Measurements from ENCODE around the gene KCTD19. TPM values are rescaled to one million over a fixed set of nuclear protein-coding genes. Genes with fewer than 3 reads are reported as not detected.

The KCTD19 gene
- total and polyA plus RNA-seq, 10 donors: 0.16 to 0.73 (median 0.41) TPM; not detected in 2

DNA sequence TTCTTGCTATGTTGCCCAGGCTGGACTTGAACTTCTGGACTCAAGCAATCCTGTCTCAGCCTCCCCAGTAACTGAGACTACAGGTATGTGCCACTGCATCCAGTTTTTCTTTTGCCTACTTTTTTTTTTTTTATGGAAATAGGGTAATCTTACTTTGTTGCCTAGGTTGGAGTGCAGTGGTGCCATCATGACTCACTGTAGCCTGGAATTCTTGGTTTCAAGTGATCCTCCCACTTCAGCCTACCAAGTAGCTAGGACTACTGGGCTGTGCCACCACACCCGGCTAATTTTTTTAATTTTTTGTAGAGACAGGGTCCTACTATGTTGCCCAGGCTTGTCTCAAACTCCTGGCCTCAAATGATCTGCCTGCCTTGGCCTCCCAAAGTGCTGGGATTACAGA is 10.1 kb upstream of the KCTD19 start:
- intact Hi-C loops (cut with DNase I; ENCODE audit: low total_unique reads): no loop called here
- H3K27me3 ChIP-seq (replicated peaks in 1 of 7): no peaks in the 10 kb centered on the region
- no peaks in the 10 kb centered on the region for H3K4me1 ChIP-seq
- H3K4me3 ChIP-seq: no peak overlapping the region
- peaks cover 0 to 21% (median 16%) of the 10 kb centered on the region in 8 donors for H3K9me3 ChIP-seq
- 85 to 93% (median 87%) methylated on average over 1 of the region's 1 CpG for WGBS, 5 donors
- H3K27ac ChIP-seq: no peak overlapping the region
- TF ChIP-seq POLR2AphosphoS5 (IDR thresholded peaks at IDR 0.05) (no peak), POLR2A (IDR thresholded peaks at IDR 0.05) (no peak)
- TF ChIP-seq, protein P1, sequence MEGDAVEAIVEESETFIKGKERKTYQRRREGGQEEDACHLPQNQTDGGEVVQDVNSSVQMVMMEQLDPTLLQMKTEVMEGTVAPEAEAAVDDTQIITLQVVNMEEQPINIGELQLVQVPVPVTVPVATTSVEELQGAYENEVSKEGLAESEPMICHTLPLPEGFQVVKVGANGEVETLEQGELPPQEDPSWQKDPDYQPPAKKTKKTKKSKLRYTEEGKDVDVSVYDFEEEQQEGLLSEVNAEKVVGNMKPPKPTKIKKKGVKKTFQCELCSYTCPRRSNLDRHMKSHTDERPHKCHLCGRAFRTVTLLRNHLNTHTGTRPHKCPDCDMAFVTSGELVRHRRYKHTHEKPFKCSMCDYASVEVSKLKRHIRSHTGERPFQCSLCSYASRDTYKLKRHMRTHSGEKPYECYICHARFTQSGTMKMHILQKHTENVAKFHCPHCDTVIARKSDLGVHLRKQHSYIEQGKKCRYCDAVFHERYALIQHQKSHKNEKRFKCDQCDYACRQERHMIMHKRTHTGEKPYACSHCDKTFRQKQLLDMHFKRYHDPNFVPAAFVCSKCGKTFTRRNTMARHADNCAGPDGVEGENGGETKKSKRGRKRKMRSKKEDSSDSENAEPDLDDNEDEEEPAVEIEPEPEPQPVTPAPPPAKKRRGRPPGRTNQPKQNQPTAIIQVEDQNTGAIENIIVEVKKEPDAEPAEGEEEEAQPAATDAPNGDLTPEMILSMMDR (IDR thresholded peaks at IDR 0.05 in 8 of 11, conservative IDR thresholded peaks at IDR 0.05 in 3 of 11): no peak
- no peaks in the 10 kb centered on the region for H3K36me3 ChIP-seq
- DNase-seq: no peak

DNA sequence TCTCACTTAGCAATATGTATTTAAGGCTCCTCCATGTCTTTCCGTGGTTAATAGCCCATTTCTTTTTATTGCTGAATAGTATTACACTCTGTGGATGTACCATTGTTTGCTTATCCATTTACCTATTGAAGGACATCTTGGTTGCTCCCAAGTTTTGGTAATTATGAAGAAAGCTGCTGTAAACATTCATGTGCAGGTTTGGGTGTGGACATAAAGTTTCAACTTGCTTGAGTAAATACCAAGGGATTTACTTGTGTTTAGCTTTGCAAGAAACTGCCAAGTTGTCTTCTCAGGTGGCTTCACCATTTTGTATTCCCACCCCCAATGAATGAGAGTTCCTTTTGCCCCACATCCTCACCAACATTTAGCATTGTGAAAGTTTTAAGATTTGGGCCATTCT is 9.6 kb upstream of the KCTD19 start:
- no peak overlapping the region for H3K27ac ChIP-seq
- H3K4me3 ChIP-seq: no peak overlapping the region
- no peaks in the 10 kb centered on the region for H3K27me3 ChIP-seq (replicated peaks in 1 of 7)
- TF ChIP-seq POLR2A (IDR thresholded peaks at IDR 0.05) (no peak), POLR2AphosphoS5 (IDR thresholded peaks at IDR 0.05) (no peak)
- TF ChIP-seq, protein P1 (IDR thresholded peaks at IDR 0.05 in 8 of 11, conservative IDR thresholded peaks at IDR 0.05 in 3 of 11): no peak
- no peaks in the 10 kb centered on the region for H3K4me1 ChIP-seq
- intact Hi-C loops (cut with DNase I; ENCODE audit: low total_unique reads): no loop called here
- H3K36me3 ChIP-seq: no peaks in the 10 kb centered on the region
- DNase-seq: no peak
- peaks cover 0 to 21% (median 16%) of the 10 kb centered on the region in 8 donors for H3K9me3 ChIP-seq
- WGBS, 5 donors: 78 to 89% (median 84%) methylated on average over 1 of the region's 1 CpG

GRCh38 chr16:67333315-67333714 is 6.8 kb upstream of the KCTD19 start:
- 73 to 87% (median 79%) methylated on average over 2 of the region's 2 CpGs for WGBS, 5 donors
- TF ChIP-seq, protein P1 (IDR thresholded peaks at IDR 0.05 in 8 of 11, conservative IDR thresholded peaks at IDR 0.05 in 3 of 11): no peak
- TF ChIP-seq POLR2A (IDR thresholded peaks at IDR 0.05): no peak
- no peak for TF ChIP-seq POLR2AphosphoS5 (IDR thresholded peaks at IDR 0.05)
- DNase-seq: no peak
- no peaks in the 10 kb centered on the region for H3K27me3 ChIP-seq (replicated peaks in 1 of 7)
- no peaks in the 10 kb centered on the region for H3K4me1 ChIP-seq
- no peaks in the 10 kb centered on the region for H3K36me3 ChIP-seq
- intact Hi-C loops (cut with DNase I; ENCODE audit: low total_unique reads): no loop called here
- H3K4me3 ChIP-seq: no peak overlapping the region
- no peak overlapping the region for H3K27ac ChIP-seq
- H3K9me3 ChIP-seq: peaks cover 0 to 21% (median 16%) of the 10 kb centered on the region in 8 donors

DNA sequence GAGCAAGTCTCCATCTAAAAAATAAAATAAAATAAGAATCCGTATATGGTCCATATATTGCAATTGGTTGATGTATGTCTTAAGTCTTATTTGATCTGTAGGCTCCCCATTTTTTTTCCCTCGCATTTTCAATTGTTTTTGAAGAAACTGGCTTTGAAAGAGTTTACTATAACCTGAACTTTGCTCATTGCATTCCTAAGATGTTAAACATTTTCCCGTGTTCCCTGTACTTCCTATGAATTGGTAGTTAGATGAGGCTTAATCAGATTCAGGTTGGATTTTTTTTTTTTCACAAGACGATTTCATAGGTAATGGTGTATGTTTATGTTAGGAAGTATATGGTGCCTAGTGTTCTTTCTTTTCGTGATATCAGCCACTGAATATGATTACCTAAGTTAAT is 3.4 kb upstream of the KCTD19 start:
- TF ChIP-seq POLR2AphosphoS5 (IDR thresholded peaks at IDR 0.05): no peak
- TF ChIP-seq POLR2A (IDR thresholded peaks at IDR 0.05): no peak
- TF ChIP-seq, protein P1 (IDR thresholded peaks at IDR 0.05 in 8 of 11, conservative IDR thresholded peaks at IDR 0.05 in 3 of 11): no peak
- H3K36me3 ChIP-seq: no peaks in the 10 kb centered on the region
- H3K27ac ChIP-seq: no peak overlapping the region
- WGBS, 5 donors: 82 to 93% (median 84%) methylated on average over 5 of the region's 5 CpGs
- H3K4me3 ChIP-seq: no peak overlapping the region
- DNase-seq: no peak
- H3K9me3 ChIP-seq: peaks cover 0 to 10% (median 7%) of the 10 kb centered on the region in 8 donors
- H3K4me1 ChIP-seq: peaks cover 6 to 33% (median 31%) of the 10 kb centered on the region in 6 donors
- intact Hi-C loops (cut with DNase I; ENCODE audit: low total_unique reads): no loop called here
- peaks cover 0 to 23% (median 0%) of the 10 kb centered on the region in 7 donors for H3K27me3 ChIP-seq (replicated peaks in 1 of 7)
